ENCODE data around the gene PPP4R4. TPM values are rescaled to one million over a fixed set of nuclear protein-coding genes. Genes with fewer than 3 reads are reported as not detected.

The PPP4R4 gene
- total and polyA plus RNA-seq, 2 experiments from 2014 or later, result 0.11 to 0.22 TPM

GRCh38 chr14:94158239-94158883, 15.8 kb upstream of the PPP4R4 start:
- 44 to 47% methylated on average over 10 of the region's 10 CpGs for WGBS, 2 experiments (ENCODE audit: low coverage in 1 of 2, low lambda C conversion rate in 2 of 2, missing lambda C conversion rate in 2 of 2)
- DNase-seq, result no peak
- in situ Hi-C loops (cut with MboI), result no loop called here

GRCh38 chr14:94161058-94161457, 13.1 kb upstream of the PPP4R4 start:
- Histone ChIP-seq H4K20me1 (ENCODE audit: insufficient read depth) (no peaks in the 10 kb centered on the region), H3K4me3 (no peak overlapping the region), H3K27me3 (replicated peaks; ENCODE audit: insufficient read depth) (peaks cover 12% of the 10 kb centered on the region), H3K4me1 (ENCODE audit: insufficient read depth) (no peaks in the 10 kb centered on the region), H2AFZ (no peak overlapping the region), H3K9me2 (ENCODE audit: insufficient read depth) (no peaks in the 10 kb centered on the region), H3K27ac (no peak overlapping the region), H3F3A (ENCODE audit: insufficient read depth) (no peaks in the 10 kb centered on the region), H3K9me3 (ENCODE audit: low read depth) (no peaks in the 10 kb centered on the region), H3K79me2 (ENCODE audit: insufficient read depth) (no peaks in the 10 kb centered on the region), H3K36me3 (ENCODE audit: low read depth) (no peaks in the 10 kb centered on the region), H3K9ac (no peak overlapping the region), H3K4me2 (ENCODE audit: unreplicated experiment) (no peak overlapping the region)
- no peak for TF ChIP-seq EZH2phosphoT487 (IDR thresholded peaks at IDR 0.05; ENCODE audit: insufficient read depth, low read depth)
- no peak for TF ChIP-seq EZH2 (IDR thresholded peaks at IDR 0.05; ENCODE audit: insufficient read depth, poor library complexity, severe bottlenecking)
- in situ Hi-C loops (cut with MboI), result no loop called here
- 29 to 31% methylated on average over 2 of the region's 2 CpGs for WGBS, 2 experiments (ENCODE audit: low coverage in 1 of 2, low lambda C conversion rate in 2 of 2, missing lambda C conversion rate in 2 of 2)
- no peak for DNase-seq

More at GRCh38 chr14:94158239-94158883, 15.8 kb upstream of the PPP4R4 start:
- Histone ChIP-seq H2AFZ (no peak overlapping the region), H3K79me2 (ENCODE audit: insufficient read depth) (no peaks in the 10 kb centered on the region), H3K27me3 (replicated peaks; ENCODE audit: insufficient read depth) (peaks cover 9% of the 10 kb centered on the region), H3K9me2 (ENCODE audit: insufficient read depth) (no peaks in the 10 kb centered on the region), H3K36me3 (ENCODE audit: low read depth) (no peaks in the 10 kb centered on the region), H3F3A (ENCODE audit: insufficient read depth) (no peaks in the 10 kb centered on the region), H3K4me3 (no peak overlapping the region), H3K4me1 (ENCODE audit: insufficient read depth) (no peaks in the 10 kb centered on the region), H4K20me1 (ENCODE audit: insufficient read depth) (no peaks in the 10 kb centered on the region), H3K9ac (no peak overlapping the region), H3K9me3 (ENCODE audit: low read depth) (no peaks in the 10 kb centered on the region), H3K4me2 (ENCODE audit: unreplicated experiment) (no peak overlapping the region), H3K27ac (no peak overlapping the region)
- TF ChIP-seq EZH2phosphoT487 (IDR thresholded peaks at IDR 0.05; ENCODE audit: insufficient read depth, low read depth) (no peak), EZH2 (IDR thresholded peaks at IDR 0.05; ENCODE audit: insufficient read depth, poor library complexity, severe bottlenecking) (no peak)

GRCh38 chr14:94161981-94162380, 12.1 kb upstream of the PPP4R4 start:
- TF ChIP-seq EZH2phosphoT487 (IDR thresholded peaks at IDR 0.05; ENCODE audit: insufficient read depth, low read depth) (no peak), EZH2 (IDR thresholded peaks at IDR 0.05; ENCODE audit: insufficient read depth, poor library complexity, severe bottlenecking) (no peak)
- Histone ChIP-seq H3K79me2 (ENCODE audit: insufficient read depth) (no peaks in the 10 kb centered on the region), H3K9ac (no peak overlapping the region), H3K9me3 (ENCODE audit: low read depth) (no peaks in the 10 kb centered on the region), H3K4me3 (no peak overlapping the region), H3F3A (ENCODE audit: insufficient read depth) (no peaks in the 10 kb centered on the region), H3K27me3 (replicated peaks; ENCODE audit: insufficient read depth) (peaks cover 12% of the 10 kb centered on the region), H3K9me2 (ENCODE audit: insufficient read depth) (no peaks in the 10 kb centered on the region), H3K4me2 (ENCODE audit: unreplicated experiment) (no peak overlapping the region), H3K27ac (no peak overlapping the region), H4K20me1 (ENCODE audit: insufficient read depth) (no peaks in the 10 kb centered on the region), H3K36me3 (ENCODE audit: low read depth) (no peaks in the 10 kb centered on the region), H2AFZ (no peak overlapping the region), H3K4me1 (ENCODE audit: insufficient read depth) (no peaks in the 10 kb centered on the region)
- WGBS, 2 experiments (ENCODE audit: low coverage in 1 of 2, low lambda C conversion rate in 2 of 2, missing lambda C conversion rate in 2 of 2), result 9 to 16% methylated on average over 2 of the region's 2 CpGs
- in situ Hi-C loops (cut with MboI), result no loop called here
- no peak for DNase-seq

GRCh38 chr14:94162466-94162865, 11.7 kb upstream of the PPP4R4 start:
- no peaks in the 10 kb centered on the region for H3K9me3 ChIP-seq (ENCODE audit: low read depth)
- no peaks in the 10 kb centered on the region for H3K79me2 ChIP-seq (ENCODE audit: insufficient read depth)
- H3K27me3 ChIP-seq (replicated peaks; ENCODE audit: insufficient read depth), result peaks cover 7% of the 10 kb centered on the region
- H3K9me2 ChIP-seq (ENCODE audit: insufficient read depth), result no peaks in the 10 kb centered on the region
- H3K4me1 ChIP-seq (ENCODE audit: insufficient read depth), result no peaks in the 10 kb centered on the region
- H3K4me2 ChIP-seq (ENCODE audit: unreplicated experiment), result no peak overlapping the region
- no peak for TF ChIP-seq EZH2 (IDR thresholded peaks at IDR 0.05; ENCODE audit: insufficient read depth, poor library complexity, severe bottlenecking)
- TF ChIP-seq EZH2phosphoT487 (IDR thresholded peaks at IDR 0.05; ENCODE audit: insufficient read depth, low read depth), result no peak
- in situ Hi-C loops (cut with MboI), result no loop called here
- 82 to 94% methylated on average over 5 of the region's 5 CpGs for WGBS, 2 experiments (ENCODE audit: low coverage in 1 of 2, low lambda C conversion rate in 2 of 2, missing lambda C conversion rate in 2 of 2)
- H3K4me3 ChIP-seq, result no peak overlapping the region
- H3F3A ChIP-seq (ENCODE audit: insufficient read depth), result no peaks in the 10 kb centered on the region
- H3K36me3 ChIP-seq (ENCODE audit: low read depth), result no peaks in the 10 kb centered on the region
- H3K27ac ChIP-seq, result no peak overlapping the region
- H2AFZ ChIP-seq, result no peak overlapping the region
- no peak overlapping the region for H3K9ac ChIP-seq
- no peaks in the 10 kb centered on the region for H4K20me1 ChIP-seq (ENCODE audit: insufficient read depth)
- no peak for DNase-seq

Data from GM23248 (cell line).